ENCODE data around the gene IPO11.

The IPO11 gene

GRCh38 chr5:62568800-62569432 is 156.4 kb downstream of the IPO11 start:
- no peak for DNase-seq (ENCODE audit: low read depth in 2 of 2)

GRCh38 chr5:62569470-62569869 is 156.9 kb downstream of the IPO11 start:
- DNase-seq (ENCODE audit: low read depth in 2 of 2), result no peak

DNA sequence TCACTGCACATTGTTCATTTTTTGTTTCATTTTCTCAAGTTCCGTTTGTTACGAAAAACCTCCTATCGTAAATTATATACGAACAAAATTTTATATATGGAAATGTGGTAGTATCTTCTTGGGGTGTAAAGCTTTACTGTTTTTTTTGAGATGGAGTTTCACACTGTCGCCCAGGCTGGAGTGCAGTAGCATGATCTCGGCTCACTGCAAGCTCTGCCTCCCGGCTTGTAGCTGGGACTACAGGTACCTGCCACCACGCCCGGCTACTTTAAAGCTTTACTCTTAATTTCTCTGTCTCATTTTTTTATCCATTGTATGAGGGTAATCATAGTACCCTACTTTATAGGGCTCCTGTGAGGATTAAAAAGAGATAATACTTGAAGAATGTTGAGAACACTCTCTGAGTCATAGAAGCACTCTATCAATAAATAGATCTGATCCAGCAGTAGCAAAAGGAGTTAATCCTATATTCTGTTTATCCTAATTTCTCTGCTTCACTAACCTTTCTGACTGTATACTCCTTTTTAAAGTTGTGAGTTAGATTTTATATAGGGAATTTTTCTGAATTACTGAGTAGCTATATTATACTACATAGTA is 160.5 kb downstream of the IPO11 start:
- DNase-seq (ENCODE audit: low read depth in 2 of 2), result no peak

DNA sequence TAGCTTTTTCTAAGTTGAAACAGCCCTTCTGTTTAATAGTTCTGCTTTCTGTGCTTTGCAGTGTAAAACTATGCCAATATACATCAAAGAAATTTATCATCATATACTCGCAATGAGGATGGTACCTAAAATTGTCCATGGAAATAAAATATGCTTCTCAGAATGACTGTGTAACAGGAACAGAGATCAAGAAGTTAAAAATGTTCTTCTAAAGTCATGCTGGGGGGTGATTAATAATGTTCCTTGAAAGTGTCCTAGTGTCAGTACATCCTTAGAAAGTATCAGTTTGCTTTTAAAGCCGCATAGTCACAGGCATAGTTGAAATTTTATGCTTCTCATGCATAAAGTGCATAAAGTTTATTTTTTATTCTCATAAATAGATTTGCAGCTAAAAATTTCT is 162.0 kb downstream of the IPO11 start:
- no peak for DNase-seq (ENCODE audit: low read depth in 2 of 2)

DNA sequence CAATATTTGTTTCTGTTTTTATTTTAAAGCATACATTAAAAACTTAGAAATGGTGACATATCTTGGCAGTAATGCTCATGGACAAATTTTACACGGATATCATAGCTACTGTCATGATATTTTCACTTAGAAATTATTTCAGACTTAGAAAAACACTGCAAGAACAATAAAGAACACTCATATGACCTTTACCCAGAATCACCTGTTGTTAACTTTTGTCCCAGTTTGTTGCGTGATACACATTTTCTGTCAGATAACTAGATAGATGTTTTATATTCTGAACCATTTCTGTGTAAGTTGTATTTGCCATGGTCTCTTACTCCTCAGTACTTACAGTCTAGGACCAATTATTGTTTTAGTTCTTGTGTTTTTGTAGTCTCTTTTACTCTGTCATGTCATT is 162.5 kb downstream of the IPO11 start:
- no peak for DNase-seq (ENCODE audit: low read depth in 2 of 2)

- no peak for DNase-seq (ENCODE audit: low read depth in 2 of 2)
Measured at GRCh38 chr5:62575489-62575888, 162.9 kb downstream of the IPO11 start.

- DNase-seq (ENCODE audit: low read depth in 2 of 2), result no peak
Measured at GRCh38 chr5:62576570-62577170, 164.1 kb downstream of the IPO11 start.

DNA sequence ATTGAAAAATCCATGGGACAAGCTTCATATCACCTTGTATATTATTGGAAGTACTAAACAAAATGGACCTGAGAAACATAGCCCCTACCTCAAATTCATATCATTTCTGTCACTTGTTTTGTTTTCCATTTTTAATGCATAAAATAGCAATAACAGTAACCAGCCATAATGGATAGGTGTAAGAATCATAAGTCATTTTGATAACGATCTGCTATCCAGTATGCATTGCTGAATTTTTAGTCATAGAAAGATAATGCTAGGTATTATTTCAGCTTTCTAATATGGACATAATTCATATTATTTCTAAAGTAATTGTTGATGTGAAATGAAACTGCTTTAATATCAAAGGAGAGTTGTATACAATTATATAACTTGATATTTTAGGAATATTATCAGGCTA is 164.9 kb downstream of the IPO11 start:
- no peak for DNase-seq (ENCODE audit: low read depth in 2 of 2)

DNA sequence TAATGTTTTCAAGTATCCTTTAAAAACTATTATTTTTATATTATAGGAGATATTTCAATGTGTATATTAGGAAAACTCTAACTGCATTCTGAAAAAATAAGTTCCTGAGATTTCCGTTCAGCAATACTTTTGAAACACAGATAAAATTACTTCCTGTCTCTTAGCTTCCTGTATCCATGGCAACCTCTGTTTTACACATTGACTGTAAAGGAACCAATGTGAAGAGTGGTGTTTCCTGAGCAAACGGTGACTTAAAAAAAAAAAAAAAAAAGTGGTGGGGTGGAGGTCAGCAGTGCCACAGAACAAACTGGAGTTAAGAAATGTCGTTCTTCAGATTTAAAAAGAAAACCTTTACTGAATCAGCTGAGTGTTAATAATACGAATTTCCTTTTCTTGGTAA is 166.0 kb downstream of the IPO11 start, which contains the start of gene LRRC70:
TSS of gene LRRC70 (plus strand) at position 280 of the 400 bp plus-strand sequence. CDS start 620 bp downstream, outside the sequence.
- no peak for DNase-seq (ENCODE audit: low read depth in 2 of 2)

- DNase-seq (ENCODE audit: low read depth in 2 of 2), result no peak
Measured at GRCh38 chr5:62579761-62580160, 167.2 kb downstream of the IPO11 start.

GRCh38 chr5:62581836-62582597 is 169.5 kb downstream of the IPO11 start:
- no peak for DNase-seq (ENCODE audit: low read depth in 2 of 2)

DNA sequence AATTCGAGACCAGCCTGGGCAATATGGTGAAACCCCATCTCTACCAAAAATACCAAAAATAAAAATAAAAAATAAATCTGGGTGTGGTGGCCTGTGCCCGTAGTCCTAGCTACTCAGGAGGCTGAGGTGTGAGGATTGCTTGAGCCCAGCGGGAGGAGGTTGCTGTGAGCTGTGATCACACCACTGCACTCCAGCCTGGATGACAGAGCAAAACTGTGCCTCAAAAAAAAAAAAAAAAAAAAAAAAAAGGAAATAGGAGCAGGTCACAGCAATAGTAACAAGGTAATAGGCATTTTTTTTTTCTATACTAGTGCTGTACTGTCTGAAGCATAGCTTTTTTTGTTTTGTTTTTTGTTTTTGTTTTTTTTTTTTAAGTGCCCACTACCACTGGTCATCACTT is 171.8 kb downstream of the IPO11 start:
- no peak for DNase-seq (ENCODE audit: low read depth in 2 of 2)

DNA sequence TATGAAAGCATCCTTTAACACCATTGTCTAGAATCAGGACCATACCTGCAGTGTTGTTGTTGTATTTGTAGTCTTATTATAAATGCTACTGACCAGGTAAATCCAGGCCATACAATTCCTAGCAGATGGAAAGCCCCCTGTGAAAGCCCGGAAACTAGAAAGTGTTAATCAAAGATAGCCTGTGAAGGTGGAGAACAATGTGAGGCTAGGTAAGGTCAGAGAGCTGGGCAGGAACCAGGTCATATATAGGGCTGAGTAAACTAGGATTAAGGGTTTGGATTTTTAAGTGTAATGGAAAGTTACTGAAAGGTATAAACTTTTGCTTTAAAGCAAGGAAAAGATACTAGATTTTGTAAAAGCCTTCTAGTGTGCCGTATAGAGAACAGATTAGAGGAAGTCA is 172.7 kb downstream of the IPO11 start:
- DNase-seq (ENCODE audit: low read depth in 2 of 2), result no peak

GRCh38 chr5:62585751-62586150 is 173.2 kb downstream of the IPO11 start:
- DNase-seq (ENCODE audit: low read depth in 2 of 2), result no peak

GRCh38 chr5:62587737-62588136 is 175.2 kb downstream of the IPO11 start:
- DNase-seq (ENCODE audit: low read depth in 2 of 2), result no peak

DNA sequence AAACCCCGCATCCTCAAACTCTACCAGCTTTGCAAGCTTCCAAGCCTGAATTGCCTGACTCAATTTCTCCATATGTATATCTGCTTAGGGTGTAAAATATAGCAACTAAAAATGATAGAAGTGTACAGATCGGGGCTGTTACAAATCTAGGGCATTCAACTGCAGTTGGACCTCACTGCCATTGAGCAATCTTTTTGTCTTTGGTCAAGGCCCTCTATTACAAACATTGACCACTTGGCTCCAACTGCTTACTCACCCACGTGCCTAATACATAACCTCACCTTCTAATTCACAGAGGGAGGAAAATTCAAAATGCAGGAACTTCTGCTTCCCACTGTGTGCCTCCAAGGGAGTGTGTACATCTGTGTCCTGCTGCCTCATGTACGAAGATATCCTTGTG is 176.1 kb downstream of the IPO11 start:
- no peak for DNase-seq (ENCODE audit: low read depth in 2 of 2)

DNA sequence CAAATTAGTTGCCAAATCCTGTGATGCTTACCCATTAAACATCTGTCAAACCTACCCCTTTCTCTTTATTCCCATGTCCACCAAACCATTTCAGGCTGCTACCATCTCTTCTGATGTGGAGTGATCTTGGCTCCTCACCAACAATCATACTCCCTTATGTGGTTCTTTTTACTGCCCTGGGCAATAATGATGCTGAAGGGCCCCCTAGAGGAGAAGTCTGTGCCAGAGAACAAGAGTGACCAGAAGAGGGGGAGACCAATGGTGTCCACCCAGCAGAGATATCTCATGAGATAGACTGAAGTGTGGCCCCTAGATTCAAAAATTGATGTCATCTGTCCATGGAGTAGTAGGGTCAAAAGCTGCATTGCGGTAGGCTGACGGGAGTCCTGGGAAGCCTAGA is 176.9 kb downstream of the IPO11 start:
- DNase-seq (ENCODE audit: low read depth in 2 of 2), result no peak

DNA sequence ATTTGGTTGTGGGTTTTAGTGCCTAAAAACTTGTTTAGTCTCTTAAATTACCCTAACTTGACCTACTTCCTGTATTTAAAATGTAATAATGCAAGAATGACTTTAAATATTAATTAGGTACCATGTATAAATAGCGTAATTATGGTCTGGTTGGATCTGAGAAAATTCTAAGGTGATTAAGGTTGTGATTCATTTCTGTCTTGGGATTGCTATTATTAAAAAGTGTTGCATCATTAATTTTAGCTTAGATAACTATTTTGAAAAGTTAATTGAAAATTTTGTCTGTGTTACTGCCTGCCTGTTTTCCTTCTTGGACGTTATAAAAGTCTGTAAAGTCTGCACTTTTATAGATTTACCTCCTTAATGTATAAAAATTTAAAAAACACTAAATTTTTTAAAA is 177.8 kb downstream of the IPO11 start:
- DNase-seq (ENCODE audit: low read depth in 2 of 2), result no peak

DNA sequence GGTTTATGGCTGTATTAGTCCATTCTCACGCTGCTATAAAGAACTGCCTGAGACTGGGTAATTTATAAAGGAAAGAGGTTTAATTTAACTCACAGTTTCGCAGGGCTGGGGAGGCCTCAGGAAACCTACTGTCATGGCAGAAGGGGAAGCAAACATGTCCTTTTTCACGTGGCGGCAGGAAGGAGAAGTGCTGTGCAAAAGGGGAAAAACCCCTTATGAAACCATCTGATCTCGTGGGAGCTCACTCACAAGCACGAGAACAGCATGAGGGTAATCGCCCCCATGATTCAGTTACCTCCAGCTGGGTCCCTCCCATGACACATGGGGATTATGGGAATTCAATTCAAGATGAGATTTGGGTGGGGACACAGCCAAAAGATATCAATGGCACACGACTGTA is 180.0 kb downstream of the IPO11 start:
- DNase-seq (ENCODE audit: low read depth in 2 of 2), result no peak

GRCh38 chr5:62593331-62593730 is 180.8 kb downstream of the IPO11 start:
- DNase-seq (ENCODE audit: low read depth in 2 of 2), result no peak

GRCh38 chr5:62594364-62594984 is 181.9 kb downstream of the IPO11 start:
- no peak for DNase-seq (ENCODE audit: low read depth in 2 of 2)

GRCh38 chr5:62596096-62596495 is 183.5 kb downstream of the IPO11 start:
- DNase-seq (ENCODE audit: low read depth in 2 of 2), result no peak
